Heart right ventricle (tissue), 16 donors: ENCODE results near the gene SHC1. TPM values are rescaled to one million over a fixed set of nuclear protein-coding genes. Genes with fewer than 3 reads are reported as not detected.

Experiments
- ATAC-seq, 8 donors: fragments of 200-7000 bp; cut with Tn5 transposase; one replicate each; pipeline ENCODE4 v1.9.1; 2020; ENCODE audit warnings: mild to moderate bottlenecking in 8 of 8, moderate library complexity in 8 of 8, moderate number of reproducible peaks in 1 of 8
- DNase-seq, 2 donors: peaks; one replicate each; pipeline ENCODE4 v3.0.0-alpha.2; 2020
- H3K27ac ChIP-seq, 10 donors: fragments of 200-600 bp; sonication (generic) in 2 of 10; one replicate each; pipeline versions ENCODE4 v1.5.0 to v1.8.0; 2020 to 2022; ENCODE audit warnings: mild to moderate bottlenecking in 3 of 10
- H3K27me3 ChIP-seq, 7 donors: fragments of 200-600 bp; one replicate each; pipeline ENCODE4 v1.8.0; 2021 to 2022; ENCODE audit warnings: mild to moderate bottlenecking in 2 of 7
- H3K36me3 ChIP-seq, 9 donors: fragments of 200-600 bp; sonication (generic) in 1 of 9; one replicate each; pipeline versions ENCODE4 v1.5.0 to v1.8.0; 2020 to 2022; ENCODE audit warnings: mild to moderate bottlenecking in 2 of 9
- H3K4me1 ChIP-seq, 9 donors: fragments of 200-600 bp; sonication (generic) in 1 of 9; one replicate each; pipeline versions ENCODE4 v1.5.0 to v1.8.0; 2020 to 2022; ENCODE audit warnings: mild to moderate bottlenecking in 4 of 9
- H3K4me3 ChIP-seq, 10 donors: fragments of 200-600 bp; sonication (generic) in 2 of 10; one replicate each; pipeline versions ENCODE4 v1.5.0 to v1.8.0; 2020 to 2022; ENCODE audit warnings: mild to moderate bottlenecking in 7 of 10, moderate library complexity in 2 of 10
- H3K9me3 ChIP-seq, 11 donors: fragments of 200-600 bp in 10 of 11; sonication (generic) in 2 of 11; one replicate each; pipeline versions ENCODE4 v1.5.0 to v1.8.0; 2013 to 2022; ENCODE audit warnings: mild to moderate bottlenecking in 2 of 11, control low read depth in 1 of 11, moderate library complexity in 1 of 11
- WGBS, 2 donors: extraction: QIAGEN DNeasy Blood & Tissue Kit; methylation state at CpG; one replicate each; pipeline ENCODE4 v1.1.7; 2013; ENCODE audit warnings: inconsistent platforms in 1 of 2; 5-methylcytosine and 5-hydroxymethylcytosine counted together
- intact Hi-C, 10 donors: fragments of 100-400 bp; cut with DNase I; formaldehyde crosslinking; loops; one replicate each; pipeline versions ENCODE4 v1.11.1 to v1.14.2; 2022
- polyA plus RNA-seq, 2 donors: library from polyadenylated mRNA; stranded (reverse); fragments of 200-250 nt; gene quantifications; one replicate each; pipeline ENCODE4 v1.2.3, GENCODE V29; 2013
- total RNA-seq, 10 donors: library from RNA; stranded (reverse); fragmentation: NEBNext Ultra II Directional in 3 of 10; extraction: Animal tissue kit (Norgen Biotek cat#: 25700) in 3 of 10; gene quantifications; one replicate each; pipeline versions ENCODE4 v1.2.1 to v1.2.4, GENCODE V29; 2021 to 2023
- TF ChIP-seq, protein P1 (sequence below), 9 donors: fragments of 200-600 bp; sonication (generic) in 2 of 9; IDR thresholded peaks; one replicate each; pipeline versions ENCODE4 v1.5.0 to v1.8.0; 2021 to 2022; ENCODE audit warnings: antibody characterized with exemption in 9 of 9, mild to moderate bottlenecking in 5 of 9, moderate library complexity in 1 of 9
- donor health status: Arrhythmogenic right ventricular cardiomyopathy.
- donor health status: ischemic (EF 13 %, LVEDD 7.1; RV severe dilation, severe dysfunction).
- donor health status: healthy with polysubstance abuse.
- donor health status: DM: no; HTN: yes; CAD: no.
- donor health status: DM: no; HTN: no; CAD: no.
- donor health status: ischemic (EF 25% LVEDD 6.9; RV normal size, moderate dysfunction).
- donor health status: ischemic (EF 25% LVEDD 5.7; RV mildly dilated, moderate dysfunction).
- donor health status: healthy.
- donor health status: DM: yes; HTN: yes; CAD: no.
- donor health status: Ischemic cardiomyopathy.
- donor health status: ischemic (EF 35%, LVEDD 5.7; RV mildly dilated, moderate dysfunction).
- donor health status: nonischemic (EF 11% LVEDD 7.7; RV severe dilation, severe dysfunction).
- donor health status: DM: yes; HTN: yes; CAD: no.
- donor health status: PGD.
- donor health status: ischemic (EF 29% LVEDD 5.4; RV normal size, mild dysfunction).
- donor health status: nonischemic (EF 23%, LVEDD 6.1; RV moderate dilation, normal function).

The SHC1 gene
- total and polyA plus RNA-seq, 12 donors = 35.6 to 95.7 (median 57.7) TPM

DNA sequence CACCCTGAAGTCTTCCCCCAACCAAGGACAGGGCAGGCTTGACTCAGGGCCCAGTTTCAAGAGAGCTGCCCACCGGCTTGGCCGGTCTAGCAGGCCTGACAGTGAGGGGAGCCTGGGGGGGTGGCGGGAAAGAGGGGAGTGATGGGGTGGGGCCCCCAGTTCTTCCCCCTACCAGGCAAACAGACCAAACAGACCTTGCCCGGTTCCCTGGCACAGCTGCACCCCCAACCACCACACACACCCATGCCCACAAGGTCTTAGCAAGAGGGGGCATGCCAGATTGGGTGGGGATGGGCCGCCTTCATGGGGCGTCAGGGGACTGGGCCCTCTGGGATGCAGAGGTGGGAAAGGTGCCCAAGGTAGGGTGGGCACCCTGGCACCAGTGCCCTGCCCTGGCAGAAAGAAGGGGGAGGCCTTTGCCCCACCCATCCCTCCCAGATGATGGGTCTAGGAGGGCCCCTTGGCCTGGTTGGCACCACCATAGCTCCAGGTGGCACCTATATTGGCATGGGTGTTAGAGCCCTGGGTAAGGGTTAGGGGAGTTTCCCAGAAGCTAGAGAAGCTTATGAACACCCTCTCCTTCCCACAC is 41.0 kb upstream of the SHC1 start:
- 85 to 92% methylated on average over 6 of the region's 6 CpGs for WGBS, 2 donors
- H3K36me3 ChIP-seq = peaks cover 0 to 31% (median 9%) of the 10 kb centered on the region in 9 donors
- TF ChIP-seq, protein P1, sequence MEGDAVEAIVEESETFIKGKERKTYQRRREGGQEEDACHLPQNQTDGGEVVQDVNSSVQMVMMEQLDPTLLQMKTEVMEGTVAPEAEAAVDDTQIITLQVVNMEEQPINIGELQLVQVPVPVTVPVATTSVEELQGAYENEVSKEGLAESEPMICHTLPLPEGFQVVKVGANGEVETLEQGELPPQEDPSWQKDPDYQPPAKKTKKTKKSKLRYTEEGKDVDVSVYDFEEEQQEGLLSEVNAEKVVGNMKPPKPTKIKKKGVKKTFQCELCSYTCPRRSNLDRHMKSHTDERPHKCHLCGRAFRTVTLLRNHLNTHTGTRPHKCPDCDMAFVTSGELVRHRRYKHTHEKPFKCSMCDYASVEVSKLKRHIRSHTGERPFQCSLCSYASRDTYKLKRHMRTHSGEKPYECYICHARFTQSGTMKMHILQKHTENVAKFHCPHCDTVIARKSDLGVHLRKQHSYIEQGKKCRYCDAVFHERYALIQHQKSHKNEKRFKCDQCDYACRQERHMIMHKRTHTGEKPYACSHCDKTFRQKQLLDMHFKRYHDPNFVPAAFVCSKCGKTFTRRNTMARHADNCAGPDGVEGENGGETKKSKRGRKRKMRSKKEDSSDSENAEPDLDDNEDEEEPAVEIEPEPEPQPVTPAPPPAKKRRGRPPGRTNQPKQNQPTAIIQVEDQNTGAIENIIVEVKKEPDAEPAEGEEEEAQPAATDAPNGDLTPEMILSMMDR (IDR thresholded peaks at IDR 0.05) = no peak
- no peaks in the 10 kb centered on the region for H3K27me3 ChIP-seq
- peak overlapping the region in 8 of 10 donors; percentile 31 to 95 (median 60) for H3K27ac ChIP-seq
- H3K4me3 ChIP-seq = no peak overlapping the region
- DNase-seq (no peak), ATAC-seq (no peak)
- intact Hi-C loops = loop anchor here in 1 of 10 donors (10.0 kb wide), 1 partner anchor 57 kb away; the partner anchor contains the start of gene PBXIP1
- peaks cover 8 to 82% (median 52%) of the 10 kb centered on the region in 9 donors for H3K4me1 ChIP-seq
- no peaks in the 10 kb centered on the region for H3K9me3 ChIP-seq

DNA sequence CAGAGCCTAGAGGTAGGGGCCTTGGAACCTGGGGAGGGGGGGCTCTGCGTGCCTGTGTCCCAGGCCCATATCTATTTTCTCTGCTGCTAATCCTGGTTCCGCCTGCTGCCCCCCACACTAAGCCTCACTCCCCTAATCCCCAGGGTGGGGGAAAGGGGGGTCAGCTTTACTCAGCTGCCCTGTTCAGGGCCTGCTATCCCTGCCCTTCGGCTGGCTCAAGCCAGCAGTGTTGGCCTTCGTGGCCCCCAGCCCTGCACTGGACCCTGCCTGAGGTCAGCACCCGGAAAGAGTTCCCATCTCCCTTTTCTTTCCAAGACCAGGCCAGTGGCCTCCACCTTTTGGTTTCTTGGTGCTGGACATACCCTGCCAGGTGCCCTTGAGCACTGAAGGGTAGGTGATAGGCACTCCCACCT is 40.5 kb upstream of the SHC1 start:
- 70% methylated on average over 5 of the region's 5 CpGs for WGBS, 2 donors
- TF ChIP-seq, protein P1 (IDR thresholded peaks at IDR 0.05) = no peak
- H3K9me3 ChIP-seq = no peaks in the 10 kb centered on the region
- H3K27me3 ChIP-seq = no peaks in the 10 kb centered on the region
- H3K4me1 ChIP-seq = peaks cover 12 to 82% (median 56%) of the 10 kb centered on the region in 9 donors
- ATAC-seq (no peak), DNase-seq (no peak)
- peak overlapping the region in 1 of 10 donors; percentile 54 for H3K4me3 ChIP-seq
- H3K27ac ChIP-seq = peak overlapping the region in 7 of 10 donors; percentile 19 to 95 (median 55)
- intact Hi-C loops = loop anchor here in 1 of 10 donors (10.0 kb wide), 1 partner anchor 56 kb away; the partner anchor contains the start of gene PBXIP1
- peaks cover 0 to 26% (median 9%) of the 10 kb centered on the region in 9 donors for H3K36me3 ChIP-seq

DNA sequence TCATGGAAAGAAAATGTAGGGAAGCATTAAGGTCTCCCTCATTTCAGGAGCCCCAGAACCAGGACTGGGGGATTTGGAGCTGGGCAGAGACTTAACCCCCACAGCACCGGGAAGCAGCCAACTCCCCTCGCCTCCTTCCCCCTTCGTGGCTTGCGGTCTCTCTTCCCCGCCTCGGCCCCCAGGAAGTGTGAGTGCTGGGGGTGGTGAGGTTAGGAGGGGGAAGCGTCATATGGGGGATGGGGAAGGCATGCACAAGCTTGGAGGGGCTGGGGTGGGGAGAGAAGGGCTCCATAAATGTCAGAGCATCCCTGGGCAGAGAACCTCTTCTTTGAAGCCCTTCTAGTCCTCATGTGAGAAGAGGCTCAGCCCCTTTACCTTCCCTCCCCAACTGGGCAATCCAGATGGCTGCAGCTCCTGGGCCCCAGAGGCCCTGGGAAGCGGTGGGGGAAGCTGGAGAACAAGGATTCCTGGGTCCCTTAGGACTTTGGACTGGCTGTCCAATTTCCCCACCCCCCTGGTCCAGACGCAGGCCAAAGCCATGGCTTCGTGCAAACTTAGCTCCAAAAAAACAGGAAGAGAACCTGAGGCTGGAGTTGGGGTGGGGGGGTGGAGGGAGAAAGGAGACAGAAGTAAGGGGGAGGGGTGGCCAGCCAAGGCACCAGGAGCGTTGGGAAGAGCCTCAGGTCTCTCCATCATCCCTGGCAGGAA is 39.8 kb upstream of the SHC1 start:
- TF ChIP-seq, protein P1 (IDR thresholded peaks at IDR 0.05) = no peak
- WGBS, 2 donors = 57 to 61% methylated on average over 11 of the region's 11 CpGs
- ATAC-seq (no peak), DNase-seq (no peak)
- peaks cover 16 to 87% (median 62%) of the 10 kb centered on the region in 9 donors for H3K4me1 ChIP-seq
- no peaks in the 10 kb centered on the region for H3K27me3 ChIP-seq
- no peaks in the 10 kb centered on the region for H3K9me3 ChIP-seq
- intact Hi-C loops = loop anchor here in 1 of 10 donors (10.0 kb wide), 1 partner anchor 56 kb away; the partner anchor contains the start of gene PBXIP1
- H3K4me3 ChIP-seq = peak overlapping the region in 1 of 10 donors; percentile 54
- peaks cover 0 to 20% (median 8%) of the 10 kb centered on the region in 9 donors for H3K36me3 ChIP-seq
- peak overlapping the region in 5 of 10 donors; percentile 19 to 95 (median 67) for H3K27ac ChIP-seq

DNA sequence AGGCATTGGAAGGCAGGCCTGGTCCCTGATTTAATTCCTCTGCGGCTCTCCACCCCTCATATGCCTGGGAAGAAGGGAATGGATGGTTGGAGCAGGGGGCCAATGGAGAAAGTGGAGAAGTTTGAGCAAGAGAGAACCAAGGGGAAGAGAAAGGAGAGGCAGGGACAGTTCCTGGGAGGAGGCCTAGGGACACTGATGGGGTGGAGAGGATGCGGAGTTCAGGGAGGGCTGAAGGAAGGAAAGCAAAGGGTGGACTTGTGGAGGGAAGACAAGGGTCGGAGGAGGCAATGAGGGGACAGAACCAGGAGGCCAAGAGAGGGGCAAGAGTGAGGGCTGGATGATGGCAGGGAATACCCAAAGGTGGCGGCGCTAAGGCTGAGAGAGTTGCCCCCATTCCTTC is 39.2 kb upstream of the SHC1 start:
- DNase-seq (no peak), ATAC-seq (no peak)
- intact Hi-C loops = loop anchor here in 1 of 10 donors (10.0 kb wide), 2 partner anchors 55 kb away; partner anchors contain the start of genes EFNA4 and PBXIP1
- Histone ChIP-seq H3K4me3 (peak overlapping the region in 1 of 10 donors; percentile 54), H3K27me3 (no peaks in the 10 kb centered on the region), H3K9me3 (no peaks in the 10 kb centered on the region), H3K36me3 (peaks cover 0 to 13% (median 2%) of the 10 kb centered on the region in 9 donors), H3K27ac (peak overlapping the region in 3 of 10 donors; percentile 83 to 98 (median 95)), H3K4me1 (peaks cover 21 to 93% (median 69%) of the 10 kb centered on the region in 9 donors)
- WGBS, 2 donors = 91 to 95% methylated on average over 5 of the region's 5 CpGs
- TF ChIP-seq, protein P1 (IDR thresholded peaks at IDR 0.05) = no peak
